GM12801 (cell line): ENCODE results near the gene LAMA2.

Experiments
- TF ChIP-seq, protein P1 (sequence below): IDR thresholded peaks from one replicate; pipeline ENCODE4 v1.5.1; 2011; ENCODE audit warnings: control low read depth; ENCODE audit not compliant: insufficient read length; ENCODE audit errors: extremely low read depth

LAMA2 gene

DNA sequence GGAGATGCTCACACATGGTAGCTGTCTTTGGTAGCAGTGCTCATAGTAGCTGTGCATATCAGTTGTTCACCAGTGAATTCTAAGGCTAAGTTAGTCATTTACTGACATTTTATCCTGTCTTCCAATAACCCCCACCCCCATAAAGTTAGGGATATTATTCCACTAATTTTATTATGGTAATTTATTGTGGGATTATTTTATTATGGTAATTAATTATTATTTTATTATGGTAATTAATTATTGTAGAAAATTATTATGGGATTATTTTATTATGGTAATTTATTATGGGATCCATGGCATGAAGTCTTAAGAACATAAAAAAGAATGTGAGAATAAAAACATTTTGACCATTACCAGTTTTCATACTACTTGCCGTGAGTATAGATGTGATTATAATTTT is 406.5 kb downstream of the LAMA2 start:
- TF ChIP-seq, protein P1, sequence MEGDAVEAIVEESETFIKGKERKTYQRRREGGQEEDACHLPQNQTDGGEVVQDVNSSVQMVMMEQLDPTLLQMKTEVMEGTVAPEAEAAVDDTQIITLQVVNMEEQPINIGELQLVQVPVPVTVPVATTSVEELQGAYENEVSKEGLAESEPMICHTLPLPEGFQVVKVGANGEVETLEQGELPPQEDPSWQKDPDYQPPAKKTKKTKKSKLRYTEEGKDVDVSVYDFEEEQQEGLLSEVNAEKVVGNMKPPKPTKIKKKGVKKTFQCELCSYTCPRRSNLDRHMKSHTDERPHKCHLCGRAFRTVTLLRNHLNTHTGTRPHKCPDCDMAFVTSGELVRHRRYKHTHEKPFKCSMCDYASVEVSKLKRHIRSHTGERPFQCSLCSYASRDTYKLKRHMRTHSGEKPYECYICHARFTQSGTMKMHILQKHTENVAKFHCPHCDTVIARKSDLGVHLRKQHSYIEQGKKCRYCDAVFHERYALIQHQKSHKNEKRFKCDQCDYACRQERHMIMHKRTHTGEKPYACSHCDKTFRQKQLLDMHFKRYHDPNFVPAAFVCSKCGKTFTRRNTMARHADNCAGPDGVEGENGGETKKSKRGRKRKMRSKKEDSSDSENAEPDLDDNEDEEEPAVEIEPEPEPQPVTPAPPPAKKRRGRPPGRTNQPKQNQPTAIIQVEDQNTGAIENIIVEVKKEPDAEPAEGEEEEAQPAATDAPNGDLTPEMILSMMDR = no peak

DNA sequence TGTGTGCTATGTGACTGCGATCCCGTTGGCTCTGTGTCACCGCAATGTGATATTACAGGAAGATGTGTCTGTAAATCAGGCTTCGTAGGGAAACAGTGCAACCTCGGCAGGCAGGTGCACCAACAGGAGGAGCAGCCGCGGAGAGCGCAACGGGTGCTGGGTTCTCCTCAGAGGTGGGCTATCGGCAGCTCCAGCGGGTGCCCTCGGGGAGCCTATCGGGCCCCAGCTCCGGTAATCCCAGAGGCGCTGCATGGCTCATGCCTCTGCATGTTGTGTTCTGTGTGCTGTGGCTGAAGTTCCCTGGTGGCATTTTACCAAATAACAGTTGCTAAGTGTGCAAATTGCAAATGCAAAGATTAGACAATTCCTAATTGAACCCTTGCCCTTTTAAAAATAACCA is 409.9 kb downstream of the LAMA2 start:
- TF ChIP-seq, protein P1 = no peak

DNA sequence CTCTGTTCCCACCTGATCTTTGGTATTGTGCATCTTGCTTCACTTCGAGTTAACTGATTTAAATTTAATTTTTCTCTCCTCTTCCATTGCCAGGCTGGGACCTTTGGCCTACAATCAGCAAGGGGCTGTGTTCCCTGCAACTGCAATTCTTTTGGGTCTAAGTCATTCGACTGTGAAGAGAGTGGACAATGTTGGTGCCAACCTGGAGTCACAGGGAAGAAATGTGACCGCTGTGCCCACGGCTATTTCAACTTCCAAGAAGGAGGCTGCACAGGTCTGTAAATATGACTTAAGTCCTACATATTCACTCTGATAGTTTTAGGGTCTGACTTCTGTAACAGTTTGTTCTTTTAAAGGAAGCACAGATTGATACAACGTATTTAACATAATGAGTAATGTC is 414.7 kb downstream of the LAMA2 start:
- TF ChIP-seq, protein P1 = no peak

DNA sequence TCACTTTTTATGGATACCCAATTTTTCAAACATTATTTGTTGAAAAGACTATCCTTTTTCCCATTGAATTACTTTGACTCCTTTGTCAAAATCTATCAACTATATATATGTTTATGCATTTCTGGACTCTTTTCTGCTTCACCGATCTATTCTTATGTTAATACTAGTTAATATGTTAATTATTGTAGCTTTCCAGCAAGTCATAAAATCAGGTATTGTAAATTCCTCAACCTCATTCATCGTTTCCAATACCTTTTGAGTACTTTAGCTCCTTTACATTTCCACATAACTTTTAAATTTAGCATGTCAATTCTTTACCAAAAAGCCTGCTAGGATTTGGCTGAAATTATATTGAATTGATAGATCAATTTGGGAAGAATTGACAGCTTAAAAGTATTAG is 419.7 kb downstream of the LAMA2 start:
- TF ChIP-seq, protein P1 = no peak

DNA sequence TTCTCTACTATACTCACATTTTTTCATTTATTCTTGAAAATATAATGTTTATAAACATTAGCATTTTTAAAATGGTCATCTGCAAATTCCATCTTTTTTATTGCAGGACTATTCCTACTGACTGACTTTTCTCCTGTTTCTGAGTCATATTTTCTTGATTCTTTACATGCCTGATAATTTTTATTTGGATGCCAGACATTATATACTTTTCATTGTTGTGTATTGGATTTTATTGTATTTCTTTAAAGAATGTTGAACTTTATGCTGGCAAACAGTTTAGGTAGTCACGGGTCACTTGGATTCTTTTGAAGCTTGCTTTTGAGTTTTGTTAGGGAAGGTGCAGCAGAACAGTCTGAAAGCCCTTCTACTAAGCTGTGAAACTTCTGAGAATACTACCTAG is 423.9 kb downstream of the LAMA2 start:
- TF ChIP-seq, protein P1 = no peak

DNA sequence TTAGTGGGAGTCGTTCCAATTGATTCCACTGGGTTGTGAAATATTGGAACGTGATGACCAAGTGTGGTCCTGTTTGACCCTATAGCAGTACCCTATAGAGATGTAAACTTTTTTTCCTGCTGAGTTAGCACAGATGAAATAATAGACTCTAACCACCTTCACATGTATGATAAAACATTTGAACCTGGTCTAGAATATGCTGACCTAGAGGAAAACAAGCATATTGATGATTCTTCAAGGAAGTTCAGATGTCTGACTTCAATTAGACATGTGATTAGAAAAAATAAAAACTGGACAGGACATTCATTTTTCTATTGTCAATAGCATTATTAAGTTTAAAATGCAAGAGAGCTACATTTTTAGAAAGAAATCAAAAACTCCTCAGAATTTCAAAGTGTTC is 424.9 kb downstream of the LAMA2 start:
- TF ChIP-seq, protein P1 = no peak

DNA sequence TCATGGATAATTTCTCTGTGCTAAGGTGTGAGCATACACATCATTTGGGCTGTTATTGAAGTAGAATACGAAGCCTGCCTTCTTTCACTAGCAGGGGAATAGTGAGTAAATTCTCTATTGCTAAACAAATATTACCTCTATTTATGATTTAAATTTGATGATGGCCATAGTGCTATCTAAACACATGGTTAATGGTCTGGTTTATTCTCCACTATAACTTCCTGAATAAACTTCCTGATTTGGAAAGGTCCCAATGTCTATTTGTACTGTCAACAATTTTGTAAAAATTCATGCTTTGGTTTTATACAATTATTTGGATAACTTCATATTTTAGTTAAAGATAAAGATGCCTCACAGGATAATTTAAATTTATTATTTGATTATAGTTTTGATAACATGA is 426.2 kb downstream of the LAMA2 start:
- TF ChIP-seq, protein P1 = no peak

DNA sequence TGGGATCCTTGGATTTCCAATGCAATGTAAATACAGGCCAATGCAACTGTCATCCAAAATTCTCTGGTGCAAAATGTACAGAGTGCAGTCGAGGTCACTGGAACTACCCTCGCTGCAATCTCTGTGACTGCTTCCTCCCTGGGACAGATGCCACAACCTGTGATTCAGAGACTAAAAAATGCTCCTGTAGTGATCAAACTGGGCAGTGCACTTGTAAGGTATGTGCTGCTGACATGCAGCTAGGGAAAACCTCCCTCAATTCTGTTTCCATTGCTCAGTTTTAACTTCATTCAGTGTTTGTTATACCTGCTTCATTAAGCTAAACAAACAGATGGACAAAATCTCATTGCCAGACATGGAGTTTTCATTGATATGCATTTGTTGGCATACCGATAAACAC is 429.9 kb downstream of the LAMA2 start:
- TF ChIP-seq, protein P1 = no peak
